Activated CD4-positive, alpha-beta T cell treated with anti-CD3 and anti-CD28 coated beads, Interleukin-2, amount 10 ng/mL, durations not matched to agents 7 days and 5 days (primary cell): ENCODE data around the gene MMD2. TPM values are rescaled to one million over a fixed set of nuclear protein-coding genes. Genes with fewer than 3 reads are reported as not detected.

Experiments
- CTCF ChIA-PET: fragments of 350-600 bp; sonication (Branson Sonifier 250); formaldehyde crosslinking; loops from one replicate; lab custom pipeline; 2021; ENCODE audit warnings: antibody characterized with exemption; lab: Charles Lee
- POLR2A ChIA-PET: fragments of 350-600 bp; sonication (Branson Sonifier 250); formaldehyde crosslinking; loops from one replicate; lab custom pipeline; 2021; ENCODE audit warnings: antibody characterized with exemption; lab: Charles Lee
- DNase-seq: peaks from one replicate; pipeline ENCODE4 v3.0.0-alpha.2; 2020
- H3K27ac Mint-ChIP-seq: one replicate; pipeline ENCODE4 v1.8.0; 2021; ENCODE audit warnings: mild to moderate bottlenecking, moderate library complexity, mixed read lengths
- H3K27me3 Mint-ChIP-seq: one replicate; pipeline ENCODE4 v1.8.0; 2021; ENCODE audit warnings: mixed read lengths
- H3K36me3 Mint-ChIP-seq: one replicate; pipeline ENCODE4 v1.8.0; 2021; ENCODE audit warnings: low read depth, mixed read lengths
- H3K4me1 Mint-ChIP-seq: one replicate; pipeline ENCODE4 v1.8.0; 2021; ENCODE audit warnings: mixed read lengths
- H3K4me3 Mint-ChIP-seq: one replicate; pipeline ENCODE4 v1.8.0; 2021; ENCODE audit warnings: mild to moderate bottlenecking, moderate library complexity, mixed read lengths
- H3K9me3 Mint-ChIP-seq: one replicate; pipeline ENCODE4 v1.8.0; 2021; ENCODE audit warnings: mixed read lengths
- total RNA-seq, 2 experiments: library from RNA; stranded (reverse); gene quantifications; one replicate each; pipeline ENCODE4 v1.2.3, GENCODE V29; 2021

Gene MMD2
- total RNA-seq, 2 experiments from 2014 or later: not detected

DNA sequence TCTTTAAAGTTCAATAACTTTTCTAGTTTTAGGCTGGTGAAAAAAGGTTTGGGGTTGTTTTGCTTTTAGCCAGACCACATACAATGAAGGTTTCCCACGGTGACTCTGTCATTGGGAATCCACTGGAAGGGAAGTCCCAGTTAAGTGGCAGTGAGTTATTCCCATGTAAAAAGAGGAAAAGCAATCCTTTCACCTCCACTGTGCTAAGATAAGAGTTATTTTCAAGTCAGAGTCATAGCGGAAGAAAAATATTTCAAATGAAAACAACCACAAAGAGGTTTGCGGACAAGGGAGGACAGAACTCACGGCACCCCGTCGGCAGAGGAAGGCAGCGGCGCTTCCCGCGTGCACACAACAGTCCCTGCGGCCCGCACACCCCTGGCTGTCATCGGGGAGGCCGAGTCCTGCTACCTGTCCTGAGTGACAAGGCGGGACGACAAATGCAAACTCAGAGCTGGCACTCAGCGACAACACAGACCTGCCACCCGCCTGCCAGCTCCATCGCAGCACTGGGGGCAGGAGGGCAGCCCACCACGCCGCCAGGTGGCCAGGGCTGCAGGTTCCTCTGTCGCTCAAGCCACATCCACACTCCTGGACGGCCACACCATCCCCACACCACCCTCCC, 87.8 kb downstream of the MMD2 start:
- Mint-ChIP-seq H3K4me3 (no peak overlapping the region), H3K4me1 (peaks cover 8% of the 10 kb centered on the region), H3K27ac (no peak overlapping the region), H3K36me3 (no peaks in the 10 kb centered on the region), H3K9me3 (peaks cover 2% of the 10 kb centered on the region), H3K27me3 (peaks cover 12% of the 10 kb centered on the region)
- ChIA-PET POLR2A (no interaction called here), CTCF (no interaction called here)
- DNase-seq: no peak

DNA sequence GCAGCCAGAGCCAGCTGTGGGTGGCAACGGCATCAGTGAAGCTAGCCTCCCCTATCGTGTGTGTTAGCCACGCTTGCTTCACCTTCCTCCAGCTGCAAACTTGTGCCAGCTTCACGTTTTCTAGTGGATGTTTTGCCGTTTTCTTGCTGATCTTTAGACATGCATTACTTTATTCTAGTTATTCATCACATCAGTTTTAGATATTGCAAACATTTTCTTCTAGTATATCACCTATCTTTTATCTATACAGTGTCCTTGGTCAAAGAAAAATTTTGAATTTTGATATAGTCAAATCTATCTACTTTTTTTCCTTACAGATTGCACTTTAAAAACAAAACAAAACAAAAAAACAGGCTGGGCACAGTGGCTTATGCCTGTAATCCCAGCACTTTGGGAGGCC, 90.5 kb downstream of the MMD2 start:
- Mint-ChIP-seq H3K4me1 (peaks cover 8% of the 10 kb centered on the region), H3K4me3 (no peak overlapping the region), H3K36me3 (no peaks in the 10 kb centered on the region), H3K27ac (no peak overlapping the region), H3K27me3 (peaks cover 30% of the 10 kb centered on the region), H3K9me3 (peaks cover 9% of the 10 kb centered on the region)
- ChIA-PET CTCF (interaction anchor here (0.5 to 1.1 kb wide), 3 partner anchors 9 to 138 kb away, joined by 3 to 4 read pairs (median 3); partner anchors contain the start of gene RADIL), POLR2A (no interaction called here)
- no peak for DNase-seq

DNA sequence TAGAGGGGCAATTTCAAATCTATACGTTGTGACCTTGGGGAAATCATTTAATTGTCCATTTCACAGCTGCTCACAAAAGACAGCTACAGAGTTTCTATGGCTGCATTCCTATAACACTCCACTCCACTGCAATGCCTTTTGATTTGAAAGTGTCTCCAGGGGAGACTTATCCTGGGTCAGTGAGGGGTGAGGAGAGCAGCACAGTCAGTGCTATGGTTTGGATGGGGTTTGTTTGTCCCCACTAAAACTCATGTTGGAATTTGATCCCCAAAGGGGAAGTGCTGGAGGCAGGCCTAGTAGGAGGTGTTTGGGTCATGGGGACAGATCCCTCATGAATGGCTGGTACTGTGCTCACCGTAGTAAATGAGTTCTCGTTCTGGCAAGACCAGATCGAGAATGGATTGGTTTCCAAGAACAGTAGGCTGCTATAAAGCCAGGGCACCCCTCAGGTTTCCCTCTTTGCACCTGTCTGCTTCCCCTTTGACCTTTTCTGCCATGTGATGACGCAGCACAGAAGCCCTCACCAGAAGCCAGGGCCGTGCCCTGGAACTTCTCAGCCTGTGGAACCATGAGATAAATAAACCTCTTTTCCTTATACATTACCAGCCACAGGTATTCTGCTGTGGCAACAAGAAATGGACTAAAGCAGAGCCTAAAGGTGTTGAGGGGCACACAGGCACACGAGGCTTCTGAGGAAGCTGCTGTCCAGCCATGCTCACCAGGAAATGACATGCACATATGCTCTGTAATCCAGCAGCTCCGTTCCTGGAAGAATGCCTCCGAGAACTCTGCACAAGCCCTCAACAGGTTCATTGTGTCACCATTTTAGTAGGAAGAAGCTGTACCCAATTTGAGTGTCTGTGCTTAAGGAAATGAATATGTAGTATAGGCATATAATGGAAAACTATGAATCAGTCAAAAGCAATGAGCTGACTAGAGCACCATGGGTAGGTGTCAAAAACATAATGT, 92.2 kb downstream of the MMD2 start:
- Mint-ChIP-seq H3K27me3 (peaks cover 43% of the 10 kb centered on the region), H3K27ac (no peak overlapping the region), H3K4me3 (no peak overlapping the region), H3K4me1 (peaks cover 8% of the 10 kb centered on the region), H3K9me3 (peaks cover 16% of the 10 kb centered on the region), H3K36me3 (peaks cover 5% of the 10 kb centered on the region)
- no peak for DNase-seq
- ChIA-PET POLR2A (no interaction called here), CTCF (no interaction called here)

DNA sequence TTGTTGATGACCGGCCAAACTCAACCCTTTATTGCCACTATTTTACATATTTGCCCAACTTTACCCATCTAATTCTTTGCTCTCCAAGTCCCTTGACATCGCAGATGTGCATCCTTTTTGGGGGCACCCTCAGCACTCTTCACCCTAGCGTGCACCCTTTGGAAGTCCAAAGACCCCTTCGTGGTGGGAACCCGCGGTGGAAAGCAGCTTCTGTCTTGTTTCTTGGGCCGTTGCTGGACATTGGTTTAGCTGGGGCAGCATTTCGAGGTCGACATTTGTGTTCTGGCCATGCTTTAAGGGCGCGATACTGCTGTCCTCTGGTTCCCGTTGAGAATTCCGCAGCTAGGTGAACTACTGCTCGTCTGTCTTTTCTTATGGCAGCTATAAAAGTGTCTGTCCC, 96.8 kb downstream of the MMD2 start:
- H3K36me3 Mint-ChIP-seq: peaks cover 5% of the 10 kb centered on the region
- H3K27ac Mint-ChIP-seq: no peak overlapping the region
- peaks cover 18% of the 10 kb centered on the region for H3K9me3 Mint-ChIP-seq
- H3K4me3 Mint-ChIP-seq: no peak overlapping the region
- peaks cover 66% of the 10 kb centered on the region for H3K27me3 Mint-ChIP-seq
- no peak for DNase-seq
- ChIA-PET POLR2A (no interaction called here), CTCF (no interaction called here)
- H3K4me1 Mint-ChIP-seq: no peaks in the 10 kb centered on the region

DNA sequence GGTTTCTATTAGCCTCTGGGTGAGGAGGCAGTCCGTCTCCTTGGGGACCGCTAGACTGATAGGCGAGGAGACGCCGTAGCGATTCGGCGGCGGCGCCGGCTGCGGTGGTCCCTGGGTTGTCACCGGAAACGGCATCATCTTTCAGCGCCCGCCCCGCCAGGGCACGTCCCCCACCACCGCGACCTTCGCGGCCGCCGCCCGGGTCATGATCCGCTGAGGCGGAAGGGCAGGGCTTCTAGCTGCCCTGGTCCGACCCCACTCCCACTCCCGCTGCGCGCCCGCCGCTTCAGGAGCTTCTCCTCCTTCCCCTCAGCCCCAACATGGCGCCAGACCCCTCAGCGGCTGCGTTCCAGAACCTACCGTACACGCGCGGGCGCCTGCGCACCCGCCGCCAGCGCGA, 97.3 kb downstream of the MMD2 start, which contains the start of gene PAPOLB:
PAPOLB (minus strand) TSS at position 358 of the 400 bp plus-strand sequence; CDS start at position 138, 220 bp downstream.
- POLR2A ChIA-PET: no interaction called here
- Mint-ChIP-seq H3K27ac (no peak within 1 kb of the TSS), H3K36me3 (peaks cover 5% of the 10 kb centered on the region), H3K4me3 (peak within 1 kb of the TSS; percentile 29), H3K27me3 (peaks cover 69% of the 10 kb centered on the region), H3K4me1 (no peaks in the 10 kb centered on the region), H3K9me3 (peaks cover 18% of the 10 kb centered on the region)
- DNase-seq: no peak
- CTCF ChIA-PET: no interaction called here

DNA sequence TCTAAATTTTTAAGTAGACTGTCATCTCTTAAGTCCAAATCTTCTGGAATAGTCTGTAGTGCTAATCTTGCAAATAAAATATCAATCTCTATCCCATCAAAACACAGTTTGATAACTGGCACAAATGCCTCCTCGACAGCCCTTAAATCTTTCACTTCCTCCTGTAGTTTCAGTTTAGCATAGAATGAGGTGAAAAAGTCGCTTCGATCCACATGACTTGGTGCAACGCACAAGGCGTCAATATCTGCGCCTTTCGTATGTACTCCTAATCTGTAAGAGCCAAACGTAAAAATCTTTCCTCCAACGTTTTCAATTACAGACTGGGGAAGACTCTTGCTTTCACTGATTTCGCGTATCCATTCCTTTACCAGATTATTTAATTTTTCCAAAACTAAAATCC, 97.8 kb downstream of the MMD2 start:
- Mint-ChIP-seq H3K27ac (no peak overlapping the region), H3K4me3 (no peak overlapping the region), H3K27me3 (peaks cover 73% of the 10 kb centered on the region), H3K4me1 (no peaks in the 10 kb centered on the region), H3K9me3 (peaks cover 18% of the 10 kb centered on the region), H3K36me3 (peaks cover 5% of the 10 kb centered on the region)
- no peak for DNase-seq
- ChIA-PET CTCF (no interaction called here), POLR2A (no interaction called here)

DNA sequence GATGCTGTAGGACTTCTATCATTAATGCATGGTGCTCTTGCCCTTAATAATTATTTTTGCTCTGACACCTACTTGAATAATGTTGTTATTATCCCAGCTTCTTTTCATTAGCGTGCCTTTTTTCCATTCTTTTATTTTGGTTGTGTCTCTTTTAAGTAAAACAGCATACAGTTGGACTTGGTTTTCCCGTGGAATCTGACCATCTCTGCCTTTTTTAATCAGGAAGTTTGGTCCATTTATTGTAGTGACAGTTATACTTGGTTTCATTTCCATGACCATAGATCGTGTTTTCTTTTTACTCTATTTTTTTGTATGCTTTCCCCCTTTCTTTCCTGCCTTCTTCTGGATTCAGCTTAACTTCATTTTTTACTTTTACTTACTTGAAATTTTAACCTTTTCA, 101.8 kb downstream of the MMD2 start:
- no peaks in the 10 kb centered on the region for H3K4me1 Mint-ChIP-seq
- H3K36me3 Mint-ChIP-seq: no peaks in the 10 kb centered on the region
- POLR2A ChIA-PET: no interaction called here
- peaks cover 3% of the 10 kb centered on the region for H3K9me3 Mint-ChIP-seq
- no peak overlapping the region for H3K27ac Mint-ChIP-seq
- CTCF ChIA-PET: no interaction called here
- H3K27me3 Mint-ChIP-seq: peaks cover 44% of the 10 kb centered on the region
- no peak overlapping the region for H3K4me3 Mint-ChIP-seq
- no peak for DNase-seq

DNA sequence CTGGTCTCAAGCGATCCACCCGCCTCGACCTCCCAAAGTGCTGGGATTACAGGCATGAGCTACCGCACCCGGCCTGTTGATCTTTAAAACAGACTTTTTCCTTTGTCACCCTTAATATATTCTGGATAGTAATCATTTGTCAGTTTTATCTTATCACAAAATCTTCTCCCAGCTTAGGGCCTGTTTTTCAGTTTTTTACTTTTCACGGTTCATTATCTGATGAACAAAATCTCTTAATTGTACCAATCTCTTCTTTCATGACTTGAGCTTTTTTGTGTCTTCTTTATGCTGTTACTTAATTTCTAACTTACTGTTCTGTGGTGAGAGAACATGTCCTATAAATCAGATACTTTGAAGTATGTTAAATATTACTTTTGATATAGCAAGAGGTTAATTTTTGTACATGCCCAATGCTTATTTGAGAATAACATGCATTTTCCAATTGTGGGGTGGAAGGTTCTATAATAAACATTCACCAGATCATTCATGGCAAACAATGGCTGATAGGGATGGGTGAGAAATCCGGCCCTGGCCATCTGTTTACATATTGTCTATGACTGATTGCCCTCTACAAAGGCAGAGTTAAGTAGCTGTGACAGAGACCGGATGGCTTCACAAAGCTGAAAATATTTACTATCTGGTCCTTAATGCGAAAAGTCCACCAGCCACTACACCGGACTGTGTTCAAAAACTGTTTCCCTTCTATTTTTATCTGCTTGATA, 102.5 kb downstream of the MMD2 start:
- Mint-ChIP-seq H3K4me1 (peaks cover 4% of the 10 kb centered on the region), H3K27me3 (peaks cover 42% of the 10 kb centered on the region), H3K27ac (no peak overlapping the region), H3K9me3 (peaks cover 4% of the 10 kb centered on the region), H3K36me3 (no peaks in the 10 kb centered on the region), H3K4me3 (no peak overlapping the region)
- POLR2A ChIA-PET: no interaction called here
- CTCF ChIA-PET: no interaction called here
- DNase-seq: no peak

Other genes starting within 250 kb of the MMD2 start
- gene AP5Z1, start 183.6 kb downstream of the MMD2 start, total RNA-seq: 10 to 100 TPM; 61.1 to 71.3 TPM
- under 1 TPM in 1 of 2 experiments, not detected in 1; 0.05 TPM for gene PAPOLB, start 97.2 kb downstream of the MMD2 start, total RNA-seq
- gene RADIL, start 75.5 kb downstream of the MMD2 start, total RNA-seq: under 1 TPM; 0.37 to 0.84 TPM
- 10 to 100 TPM; 15.7 to 16.1 TPM for gene RBAK, start 86.7 kb upstream of the MMD2 start, total RNA-seq
- gene WIPI2, start 231.0 kb upstream of the MMD2 start, total RNA-seq: 10 to 100 TPM; 62.2 to 62.7 TPM